GM20431 (cell line): ENCODE results near the gene HDAC7.

Experiments
- in situ Hi-C: fragments of 300-500 bp; cut with MseI, MboI; formaldehyde crosslinking; loops from one replicate; pipeline ENCODE4 v1.15.0; 2020; ENCODE audit warnings: low sequenced_read_pairs; ENCODE audit not compliant: unreplicated experiment

HDAC7 gene

DNA sequence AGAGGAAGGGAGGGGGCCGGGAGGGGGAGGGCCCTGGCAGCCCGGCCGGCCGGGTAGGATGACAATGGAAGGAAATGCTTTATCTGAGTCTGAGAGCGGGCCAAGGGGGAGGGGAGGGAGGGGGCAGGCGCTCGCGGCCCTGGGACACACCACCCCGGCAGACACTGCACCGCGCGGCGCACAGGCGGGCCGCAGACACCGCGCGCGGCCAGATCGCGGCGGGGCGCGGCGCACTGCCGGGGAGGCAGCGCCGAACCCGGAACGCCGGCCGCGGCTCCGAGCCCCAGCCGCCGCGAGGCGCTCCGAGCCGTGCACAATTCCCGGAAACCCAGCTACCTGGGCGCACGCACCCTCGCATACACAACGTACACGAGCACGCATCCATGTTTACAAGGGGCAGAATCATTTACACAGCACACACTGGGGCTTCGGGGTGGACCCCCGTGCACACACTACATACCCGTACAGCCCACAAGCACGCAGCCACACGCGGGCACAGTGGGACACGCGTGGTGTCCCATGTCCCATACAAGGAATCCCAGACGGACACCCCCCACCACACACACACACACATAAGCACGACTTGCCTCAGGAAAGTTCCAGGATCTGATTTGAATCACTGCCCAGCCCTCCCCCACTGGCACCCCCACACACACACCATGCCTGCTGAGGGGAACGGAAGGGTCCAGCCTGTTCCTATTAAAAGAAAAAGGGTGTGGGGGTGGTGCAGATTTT lies at the start of gene HDAC7:
HDAC7 (minus strand) TSS at position 8 of the 735 bp plus-strand sequence. CDS start 118 bp downstream, outside the sequence.
- in situ Hi-C loops: no loop called here

DNA sequence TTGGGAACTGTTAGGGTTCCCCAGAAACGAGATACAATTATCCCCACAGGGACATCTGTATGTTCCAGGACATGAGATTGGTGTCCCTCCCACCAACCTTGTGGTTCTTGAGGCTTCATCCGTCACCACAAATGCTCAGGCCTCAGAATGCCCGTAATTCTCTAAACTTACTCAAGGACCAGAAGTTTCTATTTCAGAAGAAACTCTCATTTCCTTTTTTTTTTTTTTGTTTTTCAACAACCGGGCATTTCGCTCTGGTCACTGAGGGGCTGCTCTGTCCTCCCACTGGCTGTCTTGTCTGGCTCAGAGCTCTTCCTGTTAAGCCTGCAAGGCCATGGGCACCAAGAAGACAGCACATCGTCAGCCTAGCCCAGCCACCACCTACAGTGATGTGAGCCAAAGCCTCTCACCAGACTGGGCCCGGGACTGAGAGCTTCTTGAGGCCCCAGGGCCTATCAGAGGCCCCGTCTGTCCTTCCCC lies 48.9 kb upstream of the HDAC7 start:
- in situ Hi-C loops: no loop called here

DNA sequence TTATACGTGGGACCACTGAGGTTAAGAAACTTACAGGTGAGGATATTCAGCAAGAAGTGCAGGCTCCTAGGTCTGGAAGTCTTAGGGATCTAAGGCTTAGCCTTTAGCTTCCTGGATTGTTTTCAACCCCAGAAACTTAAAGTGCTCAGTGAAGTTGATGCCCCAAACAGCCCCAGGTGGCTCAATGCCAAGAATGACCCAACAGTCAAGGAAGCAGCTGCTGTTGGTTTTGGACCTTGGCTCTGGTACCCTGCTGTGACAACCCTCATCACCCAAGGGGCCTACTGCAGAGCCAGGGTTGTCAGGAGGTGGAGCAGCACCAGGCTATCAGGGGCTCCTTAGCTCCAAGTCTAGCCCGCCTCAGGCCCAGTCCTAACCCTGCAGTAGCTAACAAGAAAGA lies 48.3 kb upstream of the HDAC7 start:
- in situ Hi-C loops: no loop called here

DNA sequence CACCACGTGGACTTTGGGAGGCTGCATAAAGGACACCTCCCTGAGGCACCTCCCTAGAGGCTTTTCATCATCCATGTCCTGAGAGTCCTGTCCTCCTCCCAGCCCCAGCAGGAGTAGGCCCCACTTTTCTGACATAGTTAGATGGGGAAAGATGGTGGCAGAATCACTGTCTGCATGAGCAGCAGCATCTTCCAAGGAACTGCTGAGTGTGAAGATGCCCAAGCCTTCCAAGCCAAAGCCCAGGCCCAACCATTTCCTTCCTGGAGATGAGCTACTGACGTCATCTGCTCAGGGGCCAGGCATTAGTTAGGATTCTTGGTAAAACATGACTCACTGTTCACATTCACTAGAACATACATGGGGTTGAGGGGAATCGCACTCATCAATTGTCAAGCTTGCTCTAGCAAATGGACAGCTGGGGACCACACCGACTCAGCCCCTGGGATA lies 47.8 kb upstream of the HDAC7 start:
- in situ Hi-C loops: no loop called here

DNA sequence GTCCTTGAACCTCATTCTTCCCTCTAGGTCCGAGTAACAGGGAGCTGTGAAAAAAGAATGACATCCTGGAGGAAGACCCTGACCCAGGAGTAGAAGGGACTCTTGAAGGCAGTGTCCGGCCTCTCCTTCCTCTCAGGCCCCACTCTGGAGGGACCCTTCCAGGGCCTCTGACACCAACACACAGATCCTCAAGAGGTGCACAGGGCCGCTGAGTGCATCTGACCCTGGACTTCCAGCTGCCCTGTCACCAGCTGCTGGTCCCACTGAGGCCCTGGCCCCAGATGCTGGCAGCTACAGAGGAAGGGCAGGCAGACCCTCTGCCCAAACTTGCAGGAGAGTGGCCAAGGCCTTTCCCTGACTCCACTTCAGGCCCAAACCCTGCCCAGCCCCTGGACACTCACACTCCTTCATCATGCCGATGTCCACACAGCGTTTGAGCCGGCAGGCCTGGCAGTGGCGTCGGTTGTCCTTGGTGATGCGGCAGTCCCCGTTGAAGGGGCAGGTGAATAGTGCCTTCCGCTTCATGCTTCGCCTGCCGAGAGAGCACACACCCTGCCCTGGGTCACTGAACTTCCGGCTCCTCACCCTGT lies 45.0 kb upstream of the HDAC7 start:
- in situ Hi-C loops: no loop called here

DNA sequence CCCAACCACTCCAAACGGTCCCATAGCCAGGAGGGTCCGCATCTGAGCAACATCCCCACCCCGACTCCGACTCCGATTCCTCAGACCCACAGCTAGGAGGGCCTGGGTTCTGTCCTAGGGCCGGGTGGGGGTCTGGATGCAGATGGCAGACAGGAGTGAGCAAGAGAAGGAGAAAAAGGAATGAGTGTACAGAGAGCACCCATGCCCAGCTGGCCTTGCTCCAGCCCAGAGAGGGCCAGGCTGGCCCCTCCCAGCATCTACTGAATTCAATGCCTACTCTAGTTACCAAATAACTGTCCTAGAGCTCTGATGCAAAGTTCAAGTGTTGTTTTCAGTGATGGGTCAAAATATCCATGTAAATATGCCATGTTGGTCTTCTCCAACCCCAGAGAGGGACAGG lies 44.3 kb upstream of the HDAC7 start:
- in situ Hi-C loops: no loop called here

DNA sequence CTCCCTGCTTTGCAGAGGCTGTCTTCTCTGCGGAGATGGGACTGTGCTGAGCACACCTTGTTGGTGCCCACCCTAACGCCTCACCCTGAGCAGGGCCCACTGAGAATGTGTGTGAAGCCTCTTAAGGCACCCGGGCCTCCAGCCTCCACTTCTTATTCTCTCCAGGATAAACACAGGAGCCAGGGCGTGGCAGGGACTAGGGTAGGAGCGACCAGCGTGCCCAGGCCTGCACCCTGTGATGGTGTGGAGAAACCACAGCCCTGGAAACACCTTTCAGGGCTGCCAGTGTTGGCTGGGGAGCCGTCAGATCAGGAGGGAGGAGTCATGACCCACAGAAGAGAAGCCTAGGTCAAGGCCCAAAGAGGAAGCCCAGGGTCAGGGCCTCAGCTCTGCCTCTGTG lies 43.8 kb upstream of the HDAC7 start:
- in situ Hi-C loops: no loop called here

DNA sequence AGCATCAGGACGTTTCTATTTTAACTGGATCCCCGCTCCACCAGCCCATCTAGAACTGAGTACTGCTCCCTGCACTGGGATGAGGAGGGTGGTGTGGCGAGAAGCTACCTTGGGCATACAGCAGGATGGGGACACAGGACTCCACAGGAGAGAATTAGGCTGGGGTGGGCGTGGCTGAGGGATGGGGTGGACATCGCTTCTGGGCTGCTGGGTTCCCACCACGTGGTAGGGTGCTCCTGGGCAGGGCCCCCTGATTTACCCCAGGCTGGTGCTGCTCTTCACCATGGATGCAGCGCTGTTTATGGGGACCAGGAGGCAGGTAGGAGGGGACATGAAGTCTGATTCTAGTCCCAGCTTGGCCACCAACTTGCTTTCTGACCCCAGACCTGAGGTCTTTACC lies 43.2 kb upstream of the HDAC7 start:
- in situ Hi-C loops: no loop called here

DNA sequence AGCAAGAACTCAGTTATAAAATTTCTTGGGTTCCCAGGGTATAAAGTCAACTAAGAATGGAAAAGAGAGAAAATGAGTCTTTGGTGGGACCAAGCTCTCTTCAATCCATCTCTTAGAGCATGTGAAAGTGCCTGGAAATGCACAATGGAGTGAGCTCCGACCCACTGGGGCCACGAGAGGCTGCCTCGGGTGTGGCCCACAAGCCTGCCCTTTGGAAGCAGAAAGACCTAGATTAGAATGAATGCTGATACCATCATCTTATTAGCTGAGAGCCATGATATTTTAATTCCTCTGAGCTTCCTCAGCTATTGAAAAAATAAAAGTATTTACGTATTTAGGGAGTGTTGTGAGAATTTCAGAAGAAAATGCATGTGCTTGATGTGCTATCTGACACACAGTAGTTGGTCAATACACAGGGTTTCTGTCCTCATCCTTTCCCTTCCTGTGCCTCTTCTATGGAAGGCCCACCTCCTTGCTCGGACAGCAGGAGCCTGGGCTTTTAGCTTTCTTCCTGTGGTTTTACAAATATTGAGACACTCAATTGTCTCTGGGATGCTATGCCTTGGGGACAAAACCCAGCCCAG lies 42.6 kb upstream of the HDAC7 start:
- in situ Hi-C loops: no loop called here

DNA sequence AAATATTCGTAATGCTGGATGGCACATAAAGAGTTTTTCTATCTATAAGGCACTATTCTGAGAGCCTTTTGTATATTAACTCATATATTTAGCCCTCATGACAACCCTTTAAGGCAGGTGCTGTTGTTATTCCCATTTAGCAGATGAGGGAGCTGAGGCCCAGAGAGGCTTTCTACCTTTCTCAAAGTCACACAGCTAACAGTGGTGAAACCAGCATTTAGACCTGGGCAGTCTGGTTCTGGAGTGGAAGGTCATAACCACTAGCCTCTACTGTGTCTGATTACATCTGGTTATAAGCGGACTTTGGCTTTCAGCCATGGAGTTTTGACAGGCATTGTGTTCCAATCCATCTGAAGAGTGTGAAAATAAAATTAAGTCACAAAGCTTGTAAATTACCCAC lies 41.2 kb upstream of the HDAC7 start:
- in situ Hi-C loops: no loop called here

DNA sequence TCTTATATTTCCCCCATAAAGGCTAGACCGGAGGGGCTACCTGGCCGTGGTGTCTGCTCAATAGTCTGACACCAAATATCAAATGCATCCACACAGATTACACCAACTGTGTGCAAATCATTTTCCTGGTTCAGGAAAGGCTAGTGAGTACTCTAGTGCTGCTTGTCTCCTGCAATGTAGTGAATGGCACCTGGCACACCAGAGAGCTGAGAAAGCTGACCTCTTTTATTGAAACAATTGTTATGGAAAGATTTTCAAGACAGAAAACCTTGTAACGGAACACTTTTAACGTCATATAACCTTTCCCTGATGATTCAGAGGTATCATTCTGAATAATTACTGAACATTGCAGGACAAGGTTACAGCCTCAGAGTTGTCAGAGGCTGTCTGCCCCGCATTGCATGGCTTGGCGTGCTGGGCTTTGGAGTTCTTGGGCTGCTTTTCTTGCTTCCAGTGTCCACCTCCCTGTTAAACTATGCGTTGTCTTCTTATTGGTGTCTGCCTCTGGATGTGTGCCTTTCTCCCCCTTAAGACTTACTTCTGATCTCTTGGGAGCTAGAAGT lies 40.7 kb upstream of the HDAC7 start:
- in situ Hi-C loops: no loop called here

DNA sequence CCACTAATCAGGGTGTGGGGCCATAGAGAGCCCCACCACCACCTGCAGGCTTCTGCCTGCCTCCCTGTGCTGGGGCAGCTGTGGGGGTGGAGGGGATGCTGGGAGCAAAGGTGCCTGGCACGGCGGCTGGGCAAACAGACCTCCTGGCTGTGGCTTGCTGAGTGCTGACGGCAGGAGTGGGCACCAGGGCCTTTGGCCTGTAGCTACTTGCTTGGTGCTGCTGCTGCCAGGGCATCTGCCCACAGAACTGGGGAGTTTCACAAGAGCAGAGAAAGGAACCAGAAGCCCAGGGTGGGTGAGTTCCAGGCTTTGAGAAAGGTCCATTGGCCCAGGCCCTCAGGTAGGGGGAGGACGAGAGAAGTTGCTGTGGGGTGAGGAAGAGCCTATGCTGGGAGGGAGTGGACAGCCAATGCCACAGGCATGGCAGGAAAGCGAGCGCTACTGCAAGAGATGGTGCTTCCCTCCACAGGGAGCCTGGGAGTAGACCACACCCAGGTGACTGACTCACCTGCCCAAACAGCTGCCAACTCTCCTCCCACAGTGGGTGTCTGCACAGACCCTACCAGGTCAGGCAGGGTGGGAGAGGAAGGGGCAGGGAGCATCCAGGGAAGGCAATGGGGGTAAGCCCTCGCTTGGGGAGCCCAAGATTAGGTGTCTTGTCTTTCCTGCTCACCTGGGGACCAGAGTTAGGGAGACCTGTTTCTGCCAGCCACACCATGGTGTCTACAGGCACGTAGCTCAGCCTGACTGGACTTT lies 39.0 kb upstream of the HDAC7 start:
- in situ Hi-C loops: no loop called here

DNA sequence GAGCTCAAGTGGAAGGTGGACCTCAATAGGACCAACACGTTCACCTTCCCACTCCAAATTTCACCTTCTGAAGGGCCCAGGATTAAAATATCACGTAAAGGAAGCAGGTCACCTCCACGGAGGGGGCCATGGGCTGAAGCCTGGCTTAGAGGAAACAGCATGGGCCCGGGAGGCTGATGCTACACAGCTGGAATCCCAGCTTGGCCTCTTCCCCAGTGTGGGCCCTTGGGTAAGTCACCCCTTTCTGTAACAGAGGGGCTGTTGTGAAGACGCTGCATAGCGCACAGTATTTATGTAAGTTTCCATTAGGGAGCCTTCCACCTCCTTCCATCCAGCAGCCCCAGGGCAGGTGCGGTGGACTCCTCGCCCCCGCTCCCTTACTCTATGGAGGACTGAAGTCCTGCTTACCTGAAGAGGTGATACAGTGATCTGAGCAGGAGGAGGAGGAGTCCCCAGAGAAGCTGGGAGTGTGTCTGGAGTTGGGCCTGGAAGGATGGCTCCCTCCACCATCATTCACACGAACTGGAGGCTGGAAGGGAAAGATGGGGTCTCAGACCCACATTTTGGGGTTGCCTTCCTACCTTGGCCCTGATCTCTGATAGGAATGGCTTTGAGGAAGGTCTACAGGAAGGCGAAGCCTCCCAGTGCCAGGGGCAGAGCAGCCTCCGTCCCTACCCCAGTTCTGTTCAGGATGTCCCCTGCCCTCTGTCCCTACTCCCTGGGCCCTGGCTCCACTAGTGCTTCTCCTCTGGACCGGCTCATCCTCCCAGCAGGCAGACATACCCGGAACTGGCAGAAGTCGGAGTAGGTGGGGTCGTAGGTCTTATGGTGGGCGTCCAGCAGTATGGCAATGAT lies 37.2 kb upstream of the HDAC7 start:
- in situ Hi-C loops: no loop called here

DNA sequence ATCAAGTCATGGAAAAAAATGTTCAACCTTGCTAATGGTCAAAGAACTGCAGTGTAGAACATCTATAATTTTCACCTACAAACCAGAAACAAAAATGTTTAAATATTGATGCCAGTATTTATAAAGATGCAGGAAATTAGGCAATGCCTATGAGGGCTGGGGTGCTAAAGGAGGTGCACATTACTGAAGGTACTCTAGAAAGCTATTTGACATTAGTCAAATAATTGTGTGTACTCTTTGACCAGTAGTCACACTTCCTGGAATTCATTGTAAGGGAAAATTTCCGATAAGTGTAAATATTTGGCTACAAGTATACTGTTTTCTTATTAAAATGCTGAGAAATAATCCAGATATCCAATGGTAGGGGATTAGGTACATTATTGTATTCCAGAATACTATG lies 36.4 kb upstream of the HDAC7 start:
- in situ Hi-C loops: no loop called here

DNA sequence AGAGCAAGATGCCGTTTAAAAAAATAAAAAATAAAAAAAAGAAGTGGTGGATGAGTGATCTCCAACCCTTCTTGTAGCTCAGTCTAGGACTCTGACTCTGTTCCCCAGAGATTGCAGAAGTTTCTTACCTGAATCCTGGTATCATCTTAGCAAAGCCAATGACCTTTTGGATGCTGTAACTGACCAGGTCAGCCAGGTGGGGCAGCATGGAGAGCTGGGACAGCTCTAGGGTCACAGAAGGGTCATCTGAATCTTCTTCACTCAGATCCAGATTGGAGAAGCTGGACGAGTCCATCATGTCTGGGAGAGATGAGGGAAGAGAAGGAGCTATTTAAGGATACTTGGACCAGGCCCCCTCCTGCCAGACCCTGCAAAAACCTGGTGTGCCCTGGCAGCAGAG lies 35.8 kb upstream of the HDAC7 start:
- in situ Hi-C loops: no loop called here

DNA sequence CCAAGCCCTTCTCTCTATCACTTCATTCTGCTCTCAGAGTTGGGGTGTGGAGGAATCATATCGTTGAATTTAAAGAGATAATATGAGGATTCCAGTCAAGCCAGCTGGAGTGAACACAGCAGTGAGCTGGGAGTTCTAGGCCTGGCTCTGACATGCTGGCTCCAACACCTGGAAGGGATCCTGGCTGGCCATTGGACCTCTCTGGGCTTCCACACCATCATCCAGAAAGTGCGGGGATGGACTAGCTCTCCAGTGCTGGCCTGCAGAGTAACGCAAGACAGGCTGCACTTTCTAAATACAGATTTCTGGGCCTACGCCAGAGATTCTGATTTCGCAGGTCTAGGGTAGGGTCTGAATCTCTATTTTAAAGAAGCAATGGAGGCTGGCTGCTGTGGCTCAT lies 34.8 kb upstream of the HDAC7 start:
- in situ Hi-C loops: no loop called here

DNA sequence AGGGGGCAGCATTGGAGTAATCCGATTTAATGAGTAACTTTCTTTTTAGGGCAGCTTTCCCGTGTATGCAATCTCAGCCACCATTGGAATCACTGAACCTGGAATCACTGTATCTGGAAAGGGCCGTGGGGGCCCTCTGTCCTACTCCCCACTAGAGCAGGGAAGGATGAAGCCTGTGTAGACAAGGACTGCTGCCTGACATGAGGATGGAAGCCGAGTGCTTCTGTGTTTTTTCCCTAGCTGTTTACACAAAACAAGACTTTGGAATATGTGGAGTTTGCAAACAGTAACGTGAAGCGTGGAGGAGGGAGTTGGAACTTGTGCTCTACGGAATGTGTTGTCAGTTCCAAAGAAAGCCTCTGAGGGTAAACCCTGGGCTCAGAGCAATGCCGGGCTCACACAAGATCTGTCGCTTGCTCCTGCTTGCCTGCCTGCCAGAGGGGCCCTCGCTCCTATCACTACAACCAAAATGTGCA lies 32.4 kb upstream of the HDAC7 start:
- in situ Hi-C loops: no loop called here

DNA sequence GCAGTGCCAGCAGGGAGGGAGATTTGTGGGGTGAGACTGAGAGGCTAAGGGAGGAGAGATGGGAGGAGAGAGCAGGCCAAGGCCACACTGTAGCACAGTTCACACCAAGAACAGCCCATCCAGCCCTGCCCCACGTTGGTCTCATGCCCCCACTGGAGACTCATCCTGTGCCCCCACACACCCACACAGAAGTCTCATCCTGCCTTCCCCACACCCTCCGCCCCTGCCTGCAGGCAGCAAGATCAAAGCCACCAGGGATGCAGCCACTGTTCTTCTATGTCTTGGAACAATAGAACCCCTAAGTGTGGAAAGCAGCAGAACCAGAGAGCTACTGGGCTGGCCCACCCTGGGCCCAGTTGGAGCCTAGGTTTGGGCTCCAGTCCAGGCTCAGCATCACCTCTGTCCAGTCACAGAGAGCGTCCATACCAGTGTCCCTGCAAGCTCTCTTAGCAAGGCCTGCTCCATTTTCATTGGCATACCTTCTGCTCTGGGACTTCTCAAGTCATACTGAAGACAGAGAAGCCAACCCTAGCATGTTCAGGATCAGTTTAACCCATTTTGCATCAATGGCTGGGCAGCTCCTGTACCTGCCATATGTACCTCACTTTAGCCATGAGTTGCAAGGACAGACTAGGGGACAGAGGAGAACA lies 31.7 kb upstream of the HDAC7 start:
- in situ Hi-C loops: no loop called here
